GM12878 (cell line): ENCODE data around the gene OLIG2. TPM values are rescaled to one million over a fixed set of nuclear protein-coding genes. Genes with fewer than 3 reads are reported as not detected.

Experiments used
- ATAC-seq: fragments of 200-7000 bp; cut with Tn5 transposase; 3 replicates; pipeline ENCODE4 v1.9.1; 2020; ENCODE audit warnings: mild to moderate bottlenecking, moderate library complexity
- BruUV-seq: library from RNA; stranded (reverse); fragments of 400-500 nt; replicated peaks from 2 replicates; lab custom pipeline; 2021; lab: Mats Ljungman, UMichigan
- CTCF ChIA-PET: fragments of 300-600 bp; sonication (Branson Sonifier 250); formaldehyde crosslinking; extraction: SDS; loops from one replicate; lab custom pipeline; 2021; ENCODE audit warnings: inconsistent platforms; lab: Yijun Ruan, JAX
- POLR2A ChIA-PET: fragments of 350-600 bp; formaldehyde crosslinking; extraction: SDS; loops from one replicate; lab custom pipeline; 2021; ENCODE audit warnings: inconsistent platforms; lab: Charles Lee
- RAD21 ChIA-PET: fragments of 300-600 bp; sonication (Branson Sonifier 250); formaldehyde crosslinking; loops from one replicate; lab custom pipeline; 2023; ENCODE audit warnings: antibody characterized with exemption; ENCODE audit not compliant: unreplicated experiment; lab: Charles Lee
- SMC1A ChIA-PET: fragments of 300-600 bp; sonication (Branson Sonifier 250); formaldehyde crosslinking; loops from one replicate; lab custom pipeline; 2023; ENCODE audit not compliant: unreplicated experiment, uncharacterized antibody; lab: Charles Lee
- DNase-seq: peaks from one replicate; pipeline ENCODE4 v3.0.0-alpha.2; 2011; ENCODE audit warnings: low read depth, low spot score
- FAIRE-seq: peaks from 3 replicates; lab custom pipeline; 2011; peaks lifted over from hg19 to GRCh38; lab: Jason Lieb, UNC
- H2AFZ ChIP-seq: 2 replicates; pipeline ENCODE4 v1.6.0; 2011; ENCODE audit warnings: low read depth, low read length, control low read depth; ENCODE audit not compliant: control insufficient read depth
- H3K27ac ChIP-seq: 2 replicates; pipeline ENCODE4 v1.5.1; 2011; ENCODE audit warnings: control low read depth; ENCODE audit not compliant: control insufficient read depth, insufficient read depth
- H3K27me3 ChIP-seq, 2 experiments: replicated peaks in 1 of 2; 2 replicates each; pipeline versions ENCODE4 v1.6.0 to v1.6.1; 2011; ENCODE audit warnings: low read length in 1 of 2; ENCODE audit not compliant: control insufficient read depth in 2 of 2, insufficient read depth in 2 of 2
- H3K36me3 ChIP-seq, 2 experiments: 2 replicates each; pipeline ENCODE4 v1.5.1; 2011; ENCODE audit warnings: low read length in 1 of 2; ENCODE audit not compliant: control insufficient read depth in 2 of 2, insufficient read depth in 2 of 2
- H3K4me1 ChIP-seq: 2 replicates; pipeline ENCODE4 v1.6.1; 2011; ENCODE audit warnings: mild to moderate bottlenecking, low read length, moderate library complexity, mixed read lengths; ENCODE audit not compliant: control insufficient read depth, insufficient read depth
- H3K4me2 ChIP-seq: 2 replicates; pipeline ENCODE4 v1.6.0; 2011; ENCODE audit warnings: control low read depth; ENCODE audit not compliant: control insufficient read depth, insufficient read depth
- H3K4me3 ChIP-seq: fragments of 200-600 bp; sonication (generic); 2 replicates; pipeline ENCODE4 v1.5.1; 2016
- H3K79me2 ChIP-seq: 2 replicates; pipeline ENCODE4 v1.6.0; 2011; ENCODE audit warnings: low read length; ENCODE audit not compliant: control insufficient read depth, insufficient read depth
- H3K9ac ChIP-seq: 2 replicates; pipeline ENCODE4 v1.8.0; 2011; ENCODE audit warnings: low read length, control low read depth, mixed read lengths; ENCODE audit not compliant: control insufficient read depth, insufficient read depth
- H3K9me3 ChIP-seq: replicated peaks from 3 replicates; pipeline ENCODE4 v1.5.1; 2011; ENCODE audit warnings: mild to moderate bottlenecking, low read length; ENCODE audit not compliant: control insufficient read depth, insufficient read depth
- H4K20me1 ChIP-seq: 2 replicates; pipeline ENCODE4 v1.6.0; 2011; ENCODE audit not compliant: control insufficient read depth, insufficient read depth
- JUNB ChIP-seq: IDR thresholded peaks from 2 replicates; pipeline ENCODE4 v1.6.1; 2016; ENCODE audit warnings: antibody characterized with exemption, mild to moderate bottlenecking
- NFIC ChIP-seq: IDR thresholded peaks from 2 replicates; pipeline ENCODE4 v1.6.1; 2012; ENCODE audit warnings: low read depth, mild to moderate bottlenecking, inconsistent platforms, low read length, moderate library complexity
- RBBP5 ChIP-seq: fragments of 200-600 bp; sonication (generic); conservative IDR thresholded peaks from 2 replicates; pipeline ENCODE4 v1.6.1; 2016
- SREBF1 ChIP-seq: IDR thresholded peaks from 2 replicates; pipeline ENCODE4 v1.6.1; 2012; ENCODE audit warnings: mild to moderate bottlenecking, low read length
- WGBS: methylation state at CpG from one replicate; pipeline ENCODE4 v1.1.6; 2016; ENCODE audit warnings: low lambda C conversion rate; ENCODE audit not compliant: insufficient replicate concordance, insufficient coverage; ENCODE audit errors: missing lambda C conversion rate; 5-methylcytosine and 5-hydroxymethylcytosine counted together
- in situ Hi-C: fragments of 300-500 bp; cut with MboI; formaldehyde crosslinking; loops from 9 replicates; pipeline ENCODE4 v1.14.3; 2018; ENCODE audit warnings: mixed read lengths
- intact Hi-C: fragments of 100-400 bp; cut with micrococcal nuclease; formaldehyde crosslinking; loops from one replicate; pipeline ENCODE4 v1.14.2; 2022; ENCODE audit not compliant: unreplicated experiment
- polyA plus RNA-seq, 11 experiments: library from polyadenylated mRNA; depleted of rRNA in 4 of 11; unstranded in 6 of 11; stranded (reverse) in 5 of 11; fragments of >200 nt; fragmentation: Nextera tagmentation in 4 of 11; fragmentation: Illumina TruSeq in 1 of 11; extraction: Ambion mirVana in 4 of 11; extraction: Trizol in 1 of 11; gene quantifications; 1 replicate in 1 of 11; 2 replicates in 10 of 11; pipeline versions ENCODE4 v1.2.1 to v1.2.3, GENCODE V29; 2011 to 2016; ENCODE audit warnings: inconsistent platforms in 2 of 11, missing spikeins in 2 of 11, low read depth in 1 of 11
- total RNA-seq, 4 experiments: library from RNA; depleted of rRNA in 3 of 4; stranded (reverse); fragments of >200 nt in 3 of 4; fragmentation: Illumina TruSeq in 1 of 4; extraction: Trizol in 1 of 4; gene quantifications; 2 replicates each; pipeline versions ENCODE4 v1.2.1 to v1.2.3, GENCODE V29; 2013 to 2021
- TF ChIP-seq, protein P1 (sequence below): fragments of 450-650 bp; IDR thresholded peaks from 2 replicates; pipeline ENCODE4 v1.6.1; 2016; ENCODE audit warnings: mild to moderate bottlenecking, moderate library complexity, borderline replicate concordance
- TF ChIP-seq, protein P2 (sequence below): fragments of 450-650 bp; IDR thresholded peaks from 2 replicates; pipeline ENCODE4 v1.6.1; 2017; ENCODE audit warnings: low read depth, mild to moderate bottlenecking, moderate library complexity
- TF ChIP-seq, protein P3 (sequence below): fragments of 450-650 bp; formaldehyde crosslinking; IDR thresholded peaks from 2 replicates; pipeline ENCODE4 v1.4.0; 2022; ENCODE audit warnings: mild to moderate bottlenecking, moderate library complexity

OLIG2 gene
- total and polyA plus RNA-seq, 10 of the 15 experiments (the other 5 are each of a cell fraction or from before 2014, with no cell fraction given): not detected

DNA sequence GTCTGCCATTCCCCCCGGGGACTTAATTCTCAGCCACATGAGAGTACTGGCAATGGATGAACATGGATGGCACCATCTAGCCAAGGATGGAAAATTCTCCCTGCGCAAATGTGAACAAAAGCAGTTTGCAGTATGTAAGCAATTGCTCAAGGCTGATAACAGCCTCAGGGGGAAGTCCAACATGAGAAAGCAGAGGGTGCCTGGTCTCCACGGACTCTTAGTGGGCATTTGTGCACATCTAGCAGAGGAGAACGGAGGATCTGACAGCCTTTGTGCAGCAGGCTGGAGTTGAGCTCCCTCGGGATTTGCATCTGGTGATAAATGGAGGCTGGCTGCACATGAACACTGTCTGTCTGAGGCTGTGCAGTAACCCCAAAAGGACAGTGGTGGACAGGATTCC is 30.3 kb downstream of the OLIG2 start:
- ChIA-PET SMC1A (no interaction called here), CTCF (no interaction called here)
- Histone ChIP-seq H4K20me1 (no peaks in the 10 kb centered on the region), H3K9ac (no peak overlapping the region)
- no peak for ATAC-seq
- TF ChIP-seq SREBF1: no peak
- TF ChIP-seq, protein P1, sequence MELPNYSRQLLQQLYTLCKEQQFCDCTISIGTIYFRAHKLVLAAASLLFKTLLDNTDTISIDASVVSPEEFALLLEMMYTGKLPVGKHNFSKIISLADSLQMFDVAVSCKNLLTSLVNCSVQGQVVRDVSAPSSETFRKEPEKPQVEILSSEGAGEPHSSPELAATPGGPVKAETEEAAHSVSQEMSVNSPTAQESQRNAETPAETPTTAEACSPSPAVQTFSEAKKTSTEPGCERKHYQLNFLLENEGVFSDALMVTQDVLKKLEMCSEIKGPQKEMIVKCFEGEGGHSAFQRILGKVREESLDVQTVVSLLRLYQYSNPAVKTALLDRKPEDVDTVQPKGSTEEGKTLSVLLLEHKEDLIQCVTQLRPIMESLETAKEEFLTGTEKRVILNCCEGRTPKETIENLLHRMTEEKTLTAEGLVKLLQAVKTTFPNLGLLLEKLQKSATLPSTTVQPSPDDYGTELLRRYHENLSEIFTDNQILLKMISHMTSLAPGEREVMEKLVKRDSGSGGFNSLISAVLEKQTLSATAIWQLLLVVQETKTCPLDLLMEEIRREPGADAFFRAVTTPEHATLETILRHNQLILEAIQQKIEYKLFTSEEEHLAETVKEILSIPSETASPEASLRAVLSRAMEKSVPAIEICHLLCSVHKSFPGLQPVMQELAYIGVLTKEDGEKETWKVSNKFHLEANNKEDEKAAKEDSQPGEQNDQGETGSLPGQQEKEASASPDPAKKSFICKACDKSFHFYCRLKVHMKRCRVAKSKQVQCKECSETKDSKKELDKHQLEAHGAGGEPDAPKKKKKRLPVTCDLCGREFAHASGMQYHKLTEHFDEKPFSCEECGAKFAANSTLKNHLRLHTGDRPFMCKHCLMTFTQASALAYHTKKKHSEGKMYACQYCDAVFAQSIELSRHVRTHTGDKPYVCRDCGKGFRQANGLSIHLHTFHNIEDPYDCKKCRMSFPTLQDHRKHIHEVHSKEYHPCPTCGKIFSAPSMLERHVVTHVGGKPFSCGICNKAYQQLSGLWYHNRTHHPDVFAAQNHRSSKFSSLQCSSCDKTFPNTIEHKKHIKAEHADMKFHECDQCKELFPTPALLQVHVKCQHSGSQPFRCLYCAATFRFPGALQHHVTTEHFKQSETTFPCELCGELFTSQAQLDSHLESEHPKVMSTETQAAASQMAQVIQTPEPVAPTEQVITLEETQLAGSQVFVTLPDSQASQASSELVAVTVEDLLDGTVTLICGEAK: no peak
- TF ChIP-seq, protein P2, sequence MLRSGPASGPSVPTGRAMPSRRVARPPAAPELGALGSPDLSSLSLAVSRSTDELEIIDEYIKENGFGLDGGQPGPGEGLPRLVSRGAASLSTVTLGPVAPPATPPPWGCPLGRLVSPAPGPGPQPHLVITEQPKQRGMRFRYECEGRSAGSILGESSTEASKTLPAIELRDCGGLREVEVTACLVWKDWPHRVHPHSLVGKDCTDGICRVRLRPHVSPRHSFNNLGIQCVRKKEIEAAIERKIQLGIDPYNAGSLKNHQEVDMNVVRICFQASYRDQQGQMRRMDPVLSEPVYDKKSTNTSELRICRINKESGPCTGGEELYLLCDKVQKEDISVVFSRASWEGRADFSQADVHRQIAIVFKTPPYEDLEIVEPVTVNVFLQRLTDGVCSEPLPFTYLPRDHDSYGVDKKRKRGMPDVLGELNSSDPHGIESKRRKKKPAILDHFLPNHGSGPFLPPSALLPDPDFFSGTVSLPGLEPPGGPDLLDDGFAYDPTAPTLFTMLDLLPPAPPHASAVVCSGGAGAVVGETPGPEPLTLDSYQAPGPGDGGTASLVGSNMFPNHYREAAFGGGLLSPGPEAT: no peak
- no peak for TF ChIP-seq NFIC
- TF ChIP-seq JUNB: no peak
- TF ChIP-seq RBBP5: no peak
- TF ChIP-seq, protein P3, sequence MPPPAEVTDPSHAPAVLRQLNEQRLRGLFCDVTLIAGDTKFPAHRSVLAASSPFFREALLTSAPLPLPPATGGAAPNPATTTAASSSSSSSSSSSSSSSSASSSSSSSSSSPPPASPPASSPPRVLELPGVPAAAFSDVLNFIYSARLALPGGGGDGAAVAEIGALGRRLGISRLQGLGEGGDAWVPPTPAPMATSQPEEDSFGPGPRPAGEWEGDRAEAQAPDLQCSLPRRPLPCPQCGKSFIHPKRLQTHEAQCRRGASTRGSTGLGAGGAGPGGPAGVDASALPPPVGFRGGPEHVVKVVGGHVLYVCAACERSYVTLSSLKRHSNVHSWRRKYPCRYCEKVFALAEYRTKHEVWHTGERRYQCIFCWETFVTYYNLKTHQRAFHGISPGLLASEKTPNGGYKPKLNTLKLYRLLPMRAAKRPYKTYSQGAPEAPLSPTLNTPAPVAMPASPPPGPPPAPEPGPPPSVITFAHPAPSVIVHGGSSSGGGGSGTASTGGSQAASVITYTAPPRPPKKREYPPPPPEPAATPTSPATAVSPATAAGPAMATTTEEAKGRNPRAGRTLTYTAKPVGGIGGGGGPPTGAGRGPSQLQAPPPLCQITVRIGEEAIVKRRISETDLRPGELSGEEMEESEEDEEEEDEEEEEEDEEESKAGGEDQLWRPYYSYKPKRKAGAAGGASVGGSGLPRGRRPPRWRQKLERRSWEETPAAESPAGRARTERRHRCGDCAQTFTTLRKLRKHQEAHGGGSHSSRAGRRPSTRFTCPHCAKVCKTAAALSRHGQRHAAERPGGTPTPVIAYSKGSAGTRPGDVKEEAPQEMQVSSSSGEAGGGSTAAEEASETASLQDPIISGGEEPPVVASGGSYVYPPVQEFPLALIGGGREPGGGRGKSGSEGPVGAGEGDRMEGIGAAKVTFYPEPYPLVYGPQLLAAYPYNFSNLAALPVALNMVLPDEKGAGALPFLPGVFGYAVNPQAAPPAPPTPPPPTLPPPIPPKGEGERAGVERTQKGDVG (CRISPR knock-in tag): no peak
- TF ChIP-seq, all 136 proteins: peak for 0
- H3K36me3 ChIP-seq: no peaks in the 10 kb centered on the region
- in situ Hi-C loops (no loop called here), intact Hi-C loops (no loop called here)
- ChIA-PET POLR2A (no interaction called here), RAD21 (no interaction called here)
- WGBS: 9% methylated on average over 5 of the region's 5 CpGs
- BruUV-seq: no TSS peak
- H3K9me3 ChIP-seq: no peaks in the 10 kb centered on the region
- no peak for FAIRE-seq
- H3K4me1 ChIP-seq: no peaks in the 10 kb centered on the region
- no peak overlapping the region for H3K27ac ChIP-seq
- H3K4me2 ChIP-seq: no peak overlapping the region
- DNase-seq: no peak
- no peaks in the 10 kb centered on the region for H3K79me2 ChIP-seq
- H3K4me3 ChIP-seq: no peak overlapping the region
- no peaks in the 10 kb centered on the region; a peak in 2 of 4 replicates for H3K27me3 ChIP-seq
- no peak overlapping the region for H2AFZ ChIP-seq
